ENCODE results near the gene TFB1M.
A peak's percentile ranks its signal among the peaks of the same experiment; 100 is the strongest.

Gene TFB1M

DNA sequence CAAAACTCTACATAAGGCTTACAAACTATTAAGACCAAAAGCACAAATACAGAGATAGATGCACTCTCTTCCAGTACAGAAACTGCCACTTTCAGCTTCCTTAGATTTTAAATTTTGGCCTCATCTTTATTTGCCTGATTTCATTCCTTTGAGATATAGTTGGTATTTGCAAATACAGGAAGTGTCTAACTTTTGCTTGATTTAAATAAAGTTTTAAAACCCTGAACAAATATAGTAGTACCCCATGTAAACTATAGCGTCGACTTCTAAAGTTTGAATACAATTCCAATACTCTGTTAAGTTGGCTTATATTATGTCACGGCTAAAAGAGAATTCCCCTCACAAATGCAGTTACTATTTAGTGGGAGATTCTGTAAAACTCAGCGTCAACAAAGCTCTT lies 51.6 kb downstream of the TFB1M start:
- DNase-seq: no peak

GRCh38 chr6:155261111-155261900 lies 53.0 kb downstream of the TFB1M start:
- DNase-seq: no peak

DNA sequence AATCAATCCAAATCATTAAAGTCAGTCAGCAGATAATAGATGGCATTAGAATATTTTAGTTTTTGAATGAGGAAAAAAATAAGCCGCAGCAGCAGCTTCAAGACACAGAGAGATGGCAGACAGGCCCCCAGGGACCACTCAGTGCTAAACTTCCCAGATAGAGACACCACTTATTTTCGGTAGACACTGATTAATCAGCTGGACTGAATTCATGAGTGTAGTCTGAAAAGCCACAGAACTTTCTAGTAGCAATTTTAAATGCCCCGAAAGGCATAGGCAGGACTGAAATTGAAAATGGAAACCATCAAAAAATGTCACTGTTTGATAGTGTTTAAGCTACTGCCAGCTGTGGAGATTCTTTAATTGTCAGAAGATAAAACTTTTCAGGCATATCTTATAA lies 53.6 kb downstream of the TFB1M start:
- DNase-seq: no peak

GRCh38 chr6:155259897-155260296 lies 54.4 kb downstream of the TFB1M start:
- DNase-seq: no peak

DNA sequence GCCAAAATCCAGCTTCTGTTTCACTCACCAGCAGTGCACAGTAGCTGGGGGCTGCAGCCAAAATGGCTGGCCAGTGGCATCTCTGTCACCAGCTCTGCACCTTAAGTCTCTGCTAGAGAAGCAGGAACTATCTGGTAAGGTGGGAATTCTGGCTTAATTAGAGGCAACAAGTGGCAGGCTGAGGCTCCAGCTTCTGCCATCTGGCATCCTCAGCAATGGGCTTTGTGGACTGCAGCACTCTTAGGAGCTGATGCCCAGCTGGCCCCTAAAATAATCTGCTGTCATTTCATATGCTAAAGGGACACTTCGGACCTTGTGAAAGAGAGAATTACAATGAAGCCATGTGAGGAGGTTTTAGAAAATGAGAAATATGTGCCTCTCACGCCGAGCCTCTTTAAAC lies 55.1 kb downstream of the TFB1M start:
- no peak for DNase-seq

DNA sequence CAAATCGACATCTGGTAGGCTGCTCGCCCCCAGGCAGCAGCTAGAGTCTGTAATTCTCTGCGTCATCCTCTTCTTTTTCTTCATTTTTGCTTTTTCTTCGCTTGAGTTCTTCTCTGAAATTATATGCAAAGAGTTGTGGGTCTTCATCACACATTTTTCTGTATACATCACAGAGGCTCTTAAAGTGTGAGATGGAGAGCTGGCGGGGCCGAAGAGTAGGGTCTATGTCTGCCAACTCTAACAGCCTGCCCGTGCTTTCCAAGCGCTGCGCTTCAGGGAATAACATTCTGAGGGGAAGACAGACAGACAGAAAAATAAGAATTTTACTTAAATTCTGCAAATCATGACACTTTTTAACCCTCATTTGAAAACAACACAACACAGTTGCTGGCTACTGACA lies 56.5 kb downstream of the TFB1M start:
- no peak for DNase-seq

DNA sequence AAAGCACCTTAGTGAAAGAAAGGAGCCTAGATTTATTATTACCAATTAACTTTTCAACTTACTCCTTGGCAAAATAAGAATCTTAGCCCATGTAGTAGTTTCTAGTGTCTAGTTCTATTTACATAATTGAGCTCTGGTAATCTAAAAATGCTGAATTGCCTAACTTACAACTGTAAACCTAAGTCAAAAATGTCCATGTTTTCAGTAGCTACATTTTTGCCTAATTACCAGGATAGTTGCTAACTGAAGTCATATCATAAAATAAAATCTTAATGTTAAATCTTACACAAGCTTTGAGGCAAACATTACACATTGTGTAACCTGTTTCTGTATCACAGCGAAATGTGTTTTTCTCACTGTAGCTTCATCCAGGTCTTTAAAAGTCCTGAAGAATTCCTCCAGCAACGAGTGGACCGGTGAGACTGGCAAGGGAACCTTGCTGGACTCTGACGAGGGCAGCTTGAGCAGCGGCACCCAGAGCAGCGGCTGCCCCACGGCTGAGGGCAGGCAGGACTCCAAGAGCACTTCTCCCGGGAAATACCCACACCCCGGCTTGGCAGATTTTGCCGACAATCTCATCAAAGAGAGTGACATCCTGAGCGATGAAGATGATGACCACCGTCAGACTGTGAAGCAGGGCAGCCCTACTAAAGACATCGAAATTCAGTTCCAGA lies 58.0 kb downstream of the TFB1M start:
- DNase-seq: no peak

GRCh38 chr6:155254139-155254538 lies 60.1 kb downstream of the TFB1M start:
- DNase-seq: no peak

- DNase-seq: no peak
Measured at GRCh38 chr6:155253337-155253736, 60.9 kb downstream of the TFB1M start.

- DNase-seq: no peak
Measured at GRCh38 chr6:155252581-155252980, 61.7 kb downstream of the TFB1M start.

DNA sequence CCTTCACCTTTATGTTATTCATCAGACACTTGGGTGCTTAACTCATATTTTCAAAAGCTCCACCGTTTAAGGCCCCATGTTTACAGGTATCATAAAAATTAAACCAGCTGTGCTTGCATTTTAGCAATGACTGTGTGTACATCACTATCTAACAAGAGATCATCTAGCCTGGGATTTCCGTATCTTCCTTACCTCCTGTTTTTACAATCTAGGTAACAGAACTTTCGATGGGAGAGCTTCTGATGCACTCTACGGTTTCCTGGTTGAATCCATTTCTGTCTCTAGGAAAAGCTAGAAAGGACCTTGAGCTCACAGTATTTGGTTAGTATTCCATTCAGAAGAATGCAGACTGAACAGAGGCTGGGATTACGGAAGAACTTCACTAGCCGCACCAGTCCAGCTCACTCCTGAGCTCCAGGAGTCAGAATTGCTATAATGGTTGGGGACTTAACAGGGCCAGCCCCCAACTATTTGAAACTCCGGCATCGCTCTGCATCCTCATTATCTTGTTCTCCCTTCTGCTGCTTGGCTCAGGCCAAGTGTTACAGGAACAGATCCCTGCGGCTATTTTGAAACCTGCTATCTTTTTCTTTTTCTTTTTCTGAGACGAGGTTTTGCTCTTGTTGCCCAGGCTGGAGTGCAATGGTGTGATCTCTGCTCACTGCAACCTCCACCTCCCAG lies 63.4 kb downstream of the TFB1M start:
- no peak for DNase-seq

- peak; percentile 48 to 58 (median 55) for DNase-seq
Measured at GRCh38 chr6:155248008-155249001, 66.0 kb downstream of the TFB1M start.

DNA sequence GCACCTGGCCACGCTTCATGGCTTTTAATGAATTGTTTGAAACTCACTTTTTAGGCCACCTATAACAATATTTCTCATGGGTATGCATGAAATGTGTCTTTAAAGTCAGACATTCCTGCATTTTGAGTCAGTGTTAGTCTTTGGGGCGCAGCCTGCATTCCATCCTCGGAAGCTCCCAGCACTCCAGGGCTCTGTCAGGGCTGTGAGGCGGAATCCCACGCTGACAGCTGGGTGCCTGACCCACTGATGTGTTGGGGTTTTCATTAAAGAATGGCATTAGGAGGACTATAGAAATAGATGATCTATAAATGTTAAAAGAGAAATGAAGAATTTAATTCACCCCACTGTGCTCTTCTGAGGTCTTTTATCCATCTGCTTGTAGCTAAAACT lies 66.7 kb downstream of the TFB1M start:
- no peak for DNase-seq

GRCh38 chr6:155246825-155247224 lies 67.5 kb downstream of the TFB1M start:
- no peak for DNase-seq

- no peak for DNase-seq
Measured at GRCh38 chr6:155245831-155246230, 68.5 kb downstream of the TFB1M start.

DNA sequence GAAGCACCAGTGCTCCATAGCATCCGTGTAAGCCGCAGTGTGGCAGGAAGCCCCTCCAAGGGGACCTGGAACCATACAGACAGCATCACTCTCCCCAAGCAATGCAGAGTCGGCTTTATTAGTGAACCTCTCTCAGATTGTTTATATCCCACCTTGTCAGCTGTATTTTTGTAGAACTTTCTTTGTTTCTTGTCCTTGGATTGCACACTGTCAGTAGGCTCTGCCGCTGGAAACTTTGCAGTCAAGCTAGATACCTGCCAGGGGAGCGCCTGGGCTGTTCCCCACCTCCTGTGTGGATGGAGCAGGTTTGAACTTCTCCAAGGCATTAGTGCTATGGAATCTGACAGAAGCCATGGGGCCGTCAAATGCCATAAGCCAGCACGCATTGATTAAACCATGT lies 69.1 kb downstream of the TFB1M start:
- no peak for DNase-seq

- no peak for DNase-seq
Measured at GRCh38 chr6:155244434-155244833, 69.8 kb downstream of the TFB1M start.

- no peak for DNase-seq
Measured at GRCh38 chr6:155241966-155242365, 72.3 kb downstream of the TFB1M start.

DNA sequence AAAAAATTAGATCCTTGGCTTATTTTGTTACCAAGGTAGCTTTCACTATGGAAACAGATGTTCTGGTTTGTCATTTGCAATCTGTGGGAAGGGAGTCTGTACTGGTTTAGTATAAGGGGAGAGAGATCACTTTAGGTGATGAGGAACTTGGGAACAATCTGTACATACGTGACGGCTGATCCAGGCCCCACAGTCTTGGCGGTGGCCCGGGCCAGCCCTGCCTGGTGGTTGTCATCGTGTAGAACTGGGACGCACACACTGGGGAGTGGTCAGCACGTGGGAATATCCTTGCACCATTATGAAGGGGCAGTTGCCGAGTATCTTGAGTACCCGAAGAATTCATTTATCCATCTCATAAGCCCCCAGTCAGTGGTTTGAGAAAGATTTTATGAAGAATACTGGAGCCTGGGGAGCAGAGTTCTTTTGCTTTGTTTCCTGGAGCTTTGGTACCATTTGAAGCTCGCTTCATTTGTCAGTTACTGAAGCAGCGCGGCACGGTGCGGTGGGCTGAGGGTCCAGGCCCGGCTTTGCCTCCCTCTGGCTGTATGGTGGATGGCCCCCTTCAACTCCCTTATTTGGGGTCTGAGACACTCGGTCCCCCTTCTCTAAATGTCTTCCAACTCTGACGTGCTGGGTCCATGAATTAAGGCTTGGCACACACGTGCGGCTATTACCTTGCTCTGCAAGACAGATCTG lies 73.2 kb downstream of the TFB1M start:
- no peak for DNase-seq

- DNase-seq: no peak
Measured at GRCh38 chr6:155237613-155238012, 76.7 kb downstream of the TFB1M start.

- DNase-seq: no peak
Measured at GRCh38 chr6:155235087-155235486, 79.2 kb downstream of the TFB1M start.

DNA sequence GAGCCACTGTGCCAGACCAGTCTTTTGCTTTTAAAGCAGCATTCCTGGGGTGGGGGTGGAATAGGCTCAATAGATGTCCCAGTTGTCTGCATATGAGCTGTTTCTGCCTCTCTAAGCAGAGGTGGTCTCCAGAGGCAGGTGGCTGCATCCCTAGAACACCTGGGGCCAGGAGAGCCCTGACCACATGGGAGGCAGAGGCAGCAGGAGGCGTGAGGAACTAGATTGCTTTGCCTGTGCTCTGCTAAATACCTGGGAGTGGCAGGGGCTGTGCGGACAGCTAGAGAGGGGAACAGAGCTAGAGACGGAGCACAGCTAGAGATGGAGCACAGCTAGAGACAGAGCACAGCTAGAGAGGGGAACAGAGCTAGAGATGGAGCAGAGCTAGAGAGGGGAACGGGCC lies 79.6 kb downstream of the TFB1M start:
- no peak for DNase-seq
